HG03139 (cell line): ENCODE measurements around the gene P3H4.
"Not testable (repeated sequence)": the region's sequence is repeated elsewhere in the genome, so short reads cannot be mapped to it uniquely, and the experiment has no call there.

Experiments used
- ATAC-seq: cut with Tn5 transposase; IDR thresholded peaks from one replicate; pipeline ENCODE4 v1.9.1; 2021; ENCODE audit not compliant: unreplicated experiment

The P3H4 gene

DNA sequence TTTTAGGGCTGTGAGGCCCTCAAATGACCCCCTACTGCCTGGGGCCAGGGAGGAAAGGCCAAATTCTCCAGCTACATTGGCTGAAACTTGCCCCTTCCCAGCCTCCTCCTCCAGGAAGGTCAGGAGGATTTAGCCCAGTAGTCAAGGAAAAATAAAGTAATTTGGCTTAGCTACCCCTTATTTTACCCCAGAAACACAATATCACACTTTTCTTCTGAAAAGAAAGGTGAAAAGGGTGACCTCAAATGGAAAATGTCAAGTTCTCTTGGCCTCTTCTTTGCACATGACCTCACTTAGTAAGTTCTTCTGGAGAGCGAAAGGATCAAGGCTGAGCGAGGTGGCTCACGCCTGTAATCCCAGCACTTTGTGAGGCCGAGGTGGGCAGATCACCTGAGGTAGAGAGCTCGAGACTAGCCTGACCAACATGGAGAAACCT, 17.2 kb downstream of the P3H4 start:
- ATAC-seq = no peak

DNA sequence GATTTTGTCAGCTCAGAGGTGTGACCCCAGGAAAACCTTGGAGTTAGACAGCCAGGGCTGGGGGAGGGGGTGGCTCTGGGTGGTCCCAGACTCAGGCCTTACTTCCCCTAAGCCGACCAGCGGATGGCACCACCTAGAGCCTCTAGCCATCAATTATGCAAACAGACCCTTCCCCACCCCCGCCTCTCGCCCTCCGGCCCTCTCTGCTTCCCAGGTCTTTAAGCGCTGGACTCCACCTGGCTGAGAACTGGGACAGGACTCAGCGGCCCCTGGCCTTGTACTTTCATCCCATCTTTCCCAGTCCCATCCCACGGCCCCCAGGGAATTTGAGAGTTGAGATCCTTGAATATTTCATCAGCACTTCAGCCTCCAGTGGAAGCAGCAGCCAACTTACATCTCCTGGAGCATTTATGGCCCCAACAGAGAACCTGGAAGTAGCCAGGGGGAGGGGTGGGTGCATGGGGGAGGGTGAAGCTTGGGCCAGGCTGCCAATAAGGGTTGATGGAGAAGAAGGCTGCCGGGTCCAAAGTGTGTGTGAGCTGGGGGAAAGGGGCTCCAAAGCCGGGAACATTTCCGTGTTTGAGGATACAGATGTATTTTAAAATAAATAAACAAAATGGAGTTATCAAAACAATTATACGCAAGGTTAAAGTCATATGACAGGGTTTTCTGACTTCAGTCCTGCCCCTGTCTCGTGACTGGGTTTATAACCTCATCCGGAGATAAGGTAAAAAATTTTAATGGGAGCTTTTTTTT, 17.8 kb downstream of the P3H4 start:
- no peak for ATAC-seq

DNA sequence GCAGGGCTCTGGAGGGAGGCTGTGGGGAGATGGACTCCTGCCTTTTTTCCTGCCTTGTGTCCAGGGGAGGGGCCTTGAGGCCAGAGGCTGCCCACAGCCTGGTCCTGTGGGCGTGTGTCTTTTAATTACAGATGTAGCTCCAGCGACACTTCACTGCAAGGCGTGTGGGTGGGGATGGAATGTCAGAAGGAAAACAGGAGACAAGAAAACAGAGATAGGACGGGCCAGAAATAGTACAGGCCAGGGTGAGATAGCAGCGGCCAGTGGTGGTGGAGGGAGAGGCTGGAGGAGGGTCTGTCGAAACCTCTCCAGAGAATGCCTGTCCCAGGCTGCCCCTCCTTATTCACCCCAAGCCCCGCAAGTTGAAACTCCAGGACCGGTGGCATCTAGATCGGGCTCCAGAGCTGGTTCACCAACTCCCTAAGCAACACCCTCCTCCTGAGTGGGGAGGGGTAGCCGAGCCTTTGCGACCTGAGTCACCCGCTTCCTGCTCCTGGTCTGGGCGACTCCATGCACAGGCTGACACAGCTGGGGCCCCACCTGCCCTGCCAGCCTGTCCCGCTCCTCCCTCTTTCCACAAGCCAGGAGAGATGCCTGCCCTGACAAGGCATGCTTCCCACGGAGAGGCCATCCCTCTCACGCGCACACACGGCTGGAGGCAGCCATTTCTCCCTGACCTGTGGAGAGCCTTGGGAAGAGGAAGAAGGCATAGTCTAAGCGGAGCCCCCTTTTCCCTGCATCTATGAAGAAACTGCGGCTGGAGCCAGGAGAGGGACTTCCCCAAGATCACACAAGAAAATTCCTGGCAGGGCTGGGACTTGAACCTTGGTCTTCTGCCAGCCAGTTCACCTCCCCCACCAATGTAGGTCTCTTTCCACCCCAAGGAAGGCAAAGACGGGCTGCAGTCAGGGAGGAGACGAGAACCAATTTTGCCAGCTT, 18.6 kb downstream of the P3H4 start:
- ATAC-seq = no peak

- ATAC-seq = no peak
Measured at GRCh38 chr17:41787021-41787418, 24.7 kb downstream of the P3H4 start.

GRCh38 chr17:41786227-41787020, 25.3 kb downstream of the P3H4 start, which contains the start of gene JUP:
Gene JUP (minus strand): TSS chr17:41786711. CDS start chr17:41771854, 14,857 bp downstream.
- peak; percentile 63 for ATAC-seq

DNA sequence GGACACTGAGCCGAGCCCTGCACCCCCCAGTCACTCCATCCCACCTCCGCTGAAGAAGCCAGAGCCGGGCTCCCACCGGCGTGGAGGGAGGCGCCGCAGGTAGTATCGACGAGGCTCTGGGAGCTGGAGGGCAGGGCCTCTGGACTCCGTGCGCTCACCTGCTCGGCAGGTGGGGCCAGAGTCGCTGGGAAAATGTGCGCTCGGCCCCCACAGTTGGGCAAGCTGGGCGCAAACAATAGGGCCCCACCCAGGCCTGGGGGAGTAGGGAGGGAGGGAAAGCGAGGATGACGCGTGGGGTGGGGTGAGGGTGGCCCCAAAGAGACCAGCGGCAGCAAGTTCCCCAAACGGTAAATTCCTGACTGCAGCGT, 25.9 kb downstream of the P3H4 start:
- ATAC-seq = no peak

GRCh38 chr17:41785091-41785858, 26.5 kb downstream of the P3H4 start:
- ATAC-seq = no peak

DNA sequence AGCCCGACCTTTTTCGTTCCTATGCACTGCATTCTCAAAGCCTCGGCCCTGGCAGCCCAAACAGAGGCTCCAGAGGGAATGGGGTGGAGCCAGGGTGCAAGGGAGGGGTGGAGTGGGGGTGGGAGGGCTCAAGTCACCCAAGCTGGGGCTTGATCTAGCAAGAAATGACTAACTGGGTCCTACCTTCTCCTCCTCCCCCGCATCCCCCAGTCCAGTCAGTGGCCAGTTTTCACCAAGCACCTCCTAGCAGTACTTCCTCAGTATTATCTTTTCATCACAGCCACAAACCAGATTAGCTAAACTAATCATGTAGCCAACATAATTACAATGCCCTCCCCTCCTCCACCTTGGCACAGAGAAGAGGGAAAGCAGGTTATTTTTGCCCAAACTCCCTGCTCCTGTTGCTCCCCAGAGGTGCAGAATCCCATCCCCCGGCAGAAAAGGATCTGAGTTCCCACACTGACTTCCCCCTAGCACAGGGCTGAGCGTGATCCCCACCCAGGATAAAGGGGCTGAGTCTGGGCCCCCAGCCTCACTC, 27.5 kb downstream of the P3H4 start:
- ATAC-seq = no peak

GRCh38 chr17:41782142-41782541, 29.6 kb downstream of the P3H4 start:
- no peak for ATAC-seq

GRCh38 chr17:41781404-41782110, 30.2 kb downstream of the P3H4 start:
- no peak for ATAC-seq

GRCh38 chr17:41779954-41780353, 31.8 kb downstream of the P3H4 start:
- no peak for ATAC-seq

GRCh38 chr17:41777574-41778188, 34.1 kb downstream of the P3H4 start:
- no peak for ATAC-seq

DNA sequence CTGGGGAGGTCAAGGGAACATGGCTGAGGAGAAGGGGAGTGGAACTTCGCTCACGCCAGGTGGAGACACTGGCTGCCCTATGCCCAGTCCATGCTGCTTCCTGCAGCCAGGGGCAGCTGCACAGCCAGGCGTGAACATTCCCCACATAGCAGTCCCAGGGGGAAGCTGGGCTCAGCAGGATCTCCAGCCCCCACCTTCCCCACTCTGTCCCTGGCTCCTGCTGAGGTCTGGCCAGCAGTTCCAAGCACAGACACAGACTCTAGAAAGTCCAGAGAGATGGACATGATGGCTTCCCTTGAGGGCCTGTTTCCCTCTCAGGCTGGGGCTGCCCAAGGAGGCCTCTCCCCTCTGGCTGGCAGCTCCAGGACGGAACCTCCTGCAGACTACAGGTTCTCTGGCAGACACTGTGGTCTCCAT, 34.6 kb downstream of the P3H4 start:
- ATAC-seq = no peak

- not testable (repeated sequence) for ATAC-seq
Measured at GRCh38 chr17:41776262-41776900, 35.4 kb downstream of the P3H4 start.

DNA sequence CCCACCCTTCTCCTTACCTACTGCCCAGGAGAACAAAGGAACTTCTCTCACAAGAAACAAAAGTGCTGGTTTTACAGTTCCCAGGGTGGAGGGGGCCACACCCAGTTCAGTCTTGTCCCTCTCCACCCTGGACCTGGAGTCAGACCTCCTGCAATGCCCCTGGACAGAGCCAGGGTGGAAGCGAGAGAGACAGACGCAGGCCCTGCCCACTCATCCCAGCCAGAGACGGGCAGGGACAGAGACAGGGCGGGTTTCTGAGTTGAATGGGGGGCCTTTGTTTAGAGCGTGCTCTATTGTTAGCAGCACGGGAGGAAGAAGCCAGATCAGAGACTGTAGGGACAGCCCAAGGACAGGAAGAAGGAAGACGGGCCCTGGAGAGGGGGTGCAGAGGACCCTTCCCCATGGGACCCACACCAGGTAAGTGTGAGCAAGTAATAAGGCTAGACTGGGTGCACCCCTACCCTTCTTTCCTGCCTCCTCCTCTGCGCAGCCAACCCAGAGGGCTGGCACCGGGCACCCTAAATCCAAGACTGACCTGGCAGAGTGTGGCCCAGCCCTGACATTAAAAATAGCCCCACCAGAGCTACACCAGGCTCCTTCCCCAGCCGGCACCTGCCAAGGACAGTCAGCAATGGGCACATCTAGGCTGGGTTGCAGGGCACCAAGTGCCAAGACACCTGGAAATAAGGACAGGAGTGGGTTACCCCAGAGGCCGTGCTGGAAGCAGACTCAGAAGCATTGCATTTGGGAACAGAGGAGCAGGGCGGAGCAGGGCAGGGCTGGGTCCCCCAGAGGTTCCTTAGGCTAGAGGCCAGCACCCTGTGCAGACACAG, 36.1 kb downstream of the P3H4 start:
- no peak for ATAC-seq

GRCh38 chr17:41773731-41774193, 38.0 kb downstream of the P3H4 start:
- ATAC-seq = no peak

DNA sequence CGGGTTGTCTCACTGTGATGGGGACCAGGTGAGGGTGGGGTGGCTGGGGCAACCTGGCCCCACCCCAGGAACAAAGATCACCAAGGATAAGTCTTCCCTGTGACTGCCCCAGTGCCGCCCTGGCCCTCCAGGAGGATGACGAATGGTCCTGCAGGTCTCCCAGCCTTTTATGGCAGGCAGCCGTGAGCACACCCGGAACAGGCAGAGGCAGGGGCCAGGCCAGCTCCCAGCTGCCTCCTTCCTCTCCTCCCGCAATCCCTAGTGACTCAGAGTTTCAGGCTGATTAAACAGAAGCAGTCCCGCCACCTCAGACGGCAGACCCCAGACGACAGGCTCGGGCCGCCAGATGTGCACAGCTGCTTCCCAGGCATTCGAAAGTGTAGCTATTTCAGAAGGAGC, 38.6 kb downstream of the P3H4 start:
- no peak for ATAC-seq
